Heart left ventricle (tissue), 16 donors: Measurements from ENCODE around the gene MAGI1. TPM values are rescaled to one million over a fixed set of nuclear protein-coding genes. Genes with fewer than 3 reads are reported as not detected.
"Not testable (repeated sequence)": the region's sequence is repeated elsewhere in the genome, so short reads cannot be mapped to it uniquely, and the experiment has no call there.

Source experiments
- ATAC-seq, 4 donors: fragments of 200-7000 bp; cut with Tn5 transposase; one replicate each; pipeline ENCODE4 v1.9.1; 2020 to 2022; ENCODE audit warnings: moderate library complexity in 4 of 4, mild to moderate bottlenecking in 3 of 4, moderate number of reproducible peaks in 1 of 4
- DNase-seq, 5 donors: peaks; one replicate each; pipeline ENCODE4 v3.0.0-alpha.2; 2020
- H3K27ac ChIP-seq, 12 donors: fragments of 200-600 bp; sonication (generic) in 4 of 12; one replicate each; pipeline versions ENCODE4 v1.5.0 to v1.8.0; 2016 to 2022; ENCODE audit warnings: mild to moderate bottlenecking in 2 of 12
- H3K27me3 ChIP-seq, 9 donors: fragments of 200-600 bp; sonication (generic) in 2 of 9; one replicate each; pipeline versions ENCODE4 v1.5.1 to v1.8.0; 2016 to 2022; ENCODE audit warnings: mild to moderate bottlenecking in 3 of 9
- H3K36me3 ChIP-seq, 9 donors: fragments of 200-600 bp; sonication (generic) in 2 of 9; one replicate each; pipeline versions ENCODE4 v1.5.0 to v1.8.0; 2018 to 2022; ENCODE audit warnings: mild to moderate bottlenecking in 2 of 9
- H3K4me1 ChIP-seq, 12 donors: fragments of 200-600 bp; sonication (generic) in 4 of 12; one replicate each; pipeline versions ENCODE4 v1.5.0 to v1.8.0; 2016 to 2022; ENCODE audit warnings: mild to moderate bottlenecking in 3 of 12
- H3K4me3 ChIP-seq, 12 donors: fragments of 200-600 bp; sonication (generic) in 4 of 12; one replicate each; pipeline versions ENCODE4 v1.5.0 to v1.8.0; 2017 to 2022; ENCODE audit warnings: mild to moderate bottlenecking in 9 of 12, moderate library complexity in 4 of 12
- H3K9me3 ChIP-seq, 12 donors: fragments of 200-600 bp; sonication (generic) in 4 of 12; one replicate each; pipeline versions ENCODE4 v1.5.0 to v1.8.0; 2016 to 2022; ENCODE audit warnings: mild to moderate bottlenecking in 1 of 12
- POLR2A ChIP-seq, 2 donors: fragments of 450-650 bp; IDR thresholded peaks; one replicate each; pipeline ENCODE4 v1.6.1; 2017; ENCODE audit warnings: antibody characterized with exemption in 2 of 2, mild to moderate bottlenecking in 2 of 2, moderate library complexity in 2 of 2
- WGBS, 4 donors: extraction: QIAGEN DNeasy Blood & Tissue Kit in 2 of 4; methylation state at CpG; one replicate each; pipeline versions ENCODE4 v1.1.5 to v1.1.7; 2013 to 2018; 5-methylcytosine and 5-hydroxymethylcytosine counted together
- intact Hi-C, 10 donors: fragments of 100-400 bp; cut with DNase I; formaldehyde crosslinking; loops; one replicate each; pipeline versions ENCODE4 v1.11.1 to v1.14.2; 2022
- polyA plus RNA-seq, 2 donors: library from polyadenylated mRNA; stranded (reverse); fragments of 200-250 nt; gene quantifications; one replicate each; pipeline ENCODE4 v1.2.3, GENCODE V29; 2013
- total RNA-seq, 9 donors: library from RNA; depleted of rRNA in 2 of 9; stranded (reverse); fragments of >200 nt in 2 of 9; fragmentation: NEBNext Ultra II Directional in 3 of 9; extraction: Animal tissue kit (Norgen Biotek cat#: 25700) in 3 of 9; gene quantifications; one replicate each; pipeline versions ENCODE4 v1.1.0 to v1.2.4, GENCODE V29; 2016 to 2023
- TF ChIP-seq, protein P1 (sequence below), 12 donors: fragments of 200-600 bp; sonication (generic) in 4 of 12; IDR thresholded peaks; one replicate each; pipeline versions ENCODE4 v1.5.0 to v1.8.0; 2018 to 2022; ENCODE audit warnings: antibody characterized with exemption in 12 of 12, mild to moderate bottlenecking in 5 of 12
- donor health status: ischemic (EF 13 %, LVEDD 7.1; RV severe dilation, severe dysfunction).
- donor health status: healthy with polysubstance abuse.
- donor health status: DM: no; HTN: yes; CAD: no.
- donor health status: DM: no; HTN: no; CAD: no.
- donor health status: ischemic (EF 25% LVEDD 6.9; RV normal size, moderate dysfunction).
- donor health status: ischemic (EF 25% LVEDD 5.7; RV mildly dilated, moderate dysfunction).
- donor health status: healthy.
- donor health status: DM: yes; HTN: yes; CAD: no.
- donor health status: ischemic (EF 35%, LVEDD 5.7; RV mildly dilated, moderate dysfunction).
- donor health status: nonischemic (EF 11% LVEDD 7.7; RV severe dilation, severe dysfunction).
- donor health status: DM: yes; HTN: yes; CAD: no.
- donor health status: PGD.
- donor health status: ischemic (EF 29% LVEDD 5.4; RV normal size, mild dysfunction).
- donor health status: nonischemic (EF 23%, LVEDD 6.1; RV moderate dilation, normal function).

MAGI1 gene
- total and polyA plus RNA-seq, 11 donors = 18.5 to 52.1 (median 31.4) TPM

DNA sequence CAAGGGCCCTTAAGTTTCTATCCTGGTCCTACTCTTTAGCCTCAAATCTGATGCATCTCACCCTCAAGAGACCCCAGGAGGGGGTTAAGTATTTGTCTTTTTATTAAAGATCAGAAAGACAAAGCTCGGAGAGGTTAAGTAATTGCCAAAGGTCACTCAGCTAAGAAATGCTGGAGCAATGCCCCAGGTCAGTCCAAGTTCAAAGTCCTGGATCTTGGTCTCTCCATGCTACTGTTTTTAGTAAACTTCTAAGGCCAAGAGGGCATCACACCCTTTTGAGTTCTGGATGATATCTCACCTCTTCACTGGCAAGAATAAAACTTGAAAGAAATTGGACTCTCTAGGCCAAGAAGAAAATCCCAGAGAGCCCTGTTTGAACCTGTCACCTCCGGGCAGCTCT is 488.6 kb downstream of the MAGI1 start:
- TF ChIP-seq, protein P1, sequence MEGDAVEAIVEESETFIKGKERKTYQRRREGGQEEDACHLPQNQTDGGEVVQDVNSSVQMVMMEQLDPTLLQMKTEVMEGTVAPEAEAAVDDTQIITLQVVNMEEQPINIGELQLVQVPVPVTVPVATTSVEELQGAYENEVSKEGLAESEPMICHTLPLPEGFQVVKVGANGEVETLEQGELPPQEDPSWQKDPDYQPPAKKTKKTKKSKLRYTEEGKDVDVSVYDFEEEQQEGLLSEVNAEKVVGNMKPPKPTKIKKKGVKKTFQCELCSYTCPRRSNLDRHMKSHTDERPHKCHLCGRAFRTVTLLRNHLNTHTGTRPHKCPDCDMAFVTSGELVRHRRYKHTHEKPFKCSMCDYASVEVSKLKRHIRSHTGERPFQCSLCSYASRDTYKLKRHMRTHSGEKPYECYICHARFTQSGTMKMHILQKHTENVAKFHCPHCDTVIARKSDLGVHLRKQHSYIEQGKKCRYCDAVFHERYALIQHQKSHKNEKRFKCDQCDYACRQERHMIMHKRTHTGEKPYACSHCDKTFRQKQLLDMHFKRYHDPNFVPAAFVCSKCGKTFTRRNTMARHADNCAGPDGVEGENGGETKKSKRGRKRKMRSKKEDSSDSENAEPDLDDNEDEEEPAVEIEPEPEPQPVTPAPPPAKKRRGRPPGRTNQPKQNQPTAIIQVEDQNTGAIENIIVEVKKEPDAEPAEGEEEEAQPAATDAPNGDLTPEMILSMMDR (IDR thresholded peaks at IDR 0.05) = no peak
- no peak for TF ChIP-seq POLR2A (IDR thresholded peaks at IDR 0.05)
- 36 to 74% (median 63%) methylated on average over 2 of the region's 2 CpGs for WGBS, 4 donors
- peaks cover 0 to 8% (median 0%) of the 10 kb centered on the region in 9 donors for H3K27me3 ChIP-seq
- peak overlapping the region in 5 of 12 donors; percentile 51 to 85 (median 74) for H3K27ac ChIP-seq
- intact Hi-C loops = loop anchor here in 1 of 10 donors (10.0 kb wide), 1 partner anchor 185 kb away; no protein-coding TSS in a partner anchor
- H3K4me1 ChIP-seq = peaks cover 0 to 46% (median 14%) of the 10 kb centered on the region in 12 donors
- ATAC-seq (no peak), DNase-seq (no peak)
- H3K4me3 ChIP-seq = peak overlapping the region in 1 of 12 donors; percentile 62
- no peaks in the 10 kb centered on the region for H3K9me3 ChIP-seq
- H3K36me3 ChIP-seq = no peaks in the 10 kb centered on the region

DNA sequence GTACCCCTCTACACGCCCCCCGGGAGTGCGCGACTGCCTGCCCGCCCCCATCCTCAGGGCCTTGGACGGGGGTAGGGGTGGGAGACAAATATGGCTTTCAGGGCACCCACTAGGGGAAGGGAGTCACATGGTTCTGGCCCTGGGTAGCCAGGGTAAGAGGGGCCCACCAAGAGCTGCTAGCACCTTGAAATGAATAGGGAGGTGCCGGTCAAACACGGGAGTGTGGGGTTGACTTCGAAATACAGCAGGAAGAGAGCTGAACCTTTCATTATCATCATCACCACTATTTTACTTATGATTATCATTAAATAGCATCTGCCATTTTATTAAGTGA is 489.1 kb downstream of the MAGI1 start:
- TF ChIP-seq, protein P1 (IDR thresholded peaks at IDR 0.05) = no peak
- TF ChIP-seq POLR2A (IDR thresholded peaks at IDR 0.05) = no peak
- H3K9me3 ChIP-seq = no peaks in the 10 kb centered on the region
- 23 to 45% (median 27%) methylated on average over 8 to 9 of the region's 9 CpGs for WGBS, 4 donors
- H3K4me1 ChIP-seq = peaks cover 0 to 46% (median 16%) of the 10 kb centered on the region in 12 donors
- ATAC-seq = no peak
- DNase-seq = no peak
- H3K27me3 ChIP-seq = peaks cover 0 to 8% (median 0%) of the 10 kb centered on the region in 9 donors
- H3K4me3 ChIP-seq = peak overlapping the region; percentile 33 to 82 (median 61)
- H3K27ac ChIP-seq = peak overlapping the region in 10 of 12 donors; percentile 50 to 85 (median 72)
- intact Hi-C loops = loop anchor here in 1 of 10 donors (10.0 kb wide), 1 partner anchor 65 kb away; no protein-coding TSS in a partner anchor
- no peaks in the 10 kb centered on the region for H3K36me3 ChIP-seq

DNA sequence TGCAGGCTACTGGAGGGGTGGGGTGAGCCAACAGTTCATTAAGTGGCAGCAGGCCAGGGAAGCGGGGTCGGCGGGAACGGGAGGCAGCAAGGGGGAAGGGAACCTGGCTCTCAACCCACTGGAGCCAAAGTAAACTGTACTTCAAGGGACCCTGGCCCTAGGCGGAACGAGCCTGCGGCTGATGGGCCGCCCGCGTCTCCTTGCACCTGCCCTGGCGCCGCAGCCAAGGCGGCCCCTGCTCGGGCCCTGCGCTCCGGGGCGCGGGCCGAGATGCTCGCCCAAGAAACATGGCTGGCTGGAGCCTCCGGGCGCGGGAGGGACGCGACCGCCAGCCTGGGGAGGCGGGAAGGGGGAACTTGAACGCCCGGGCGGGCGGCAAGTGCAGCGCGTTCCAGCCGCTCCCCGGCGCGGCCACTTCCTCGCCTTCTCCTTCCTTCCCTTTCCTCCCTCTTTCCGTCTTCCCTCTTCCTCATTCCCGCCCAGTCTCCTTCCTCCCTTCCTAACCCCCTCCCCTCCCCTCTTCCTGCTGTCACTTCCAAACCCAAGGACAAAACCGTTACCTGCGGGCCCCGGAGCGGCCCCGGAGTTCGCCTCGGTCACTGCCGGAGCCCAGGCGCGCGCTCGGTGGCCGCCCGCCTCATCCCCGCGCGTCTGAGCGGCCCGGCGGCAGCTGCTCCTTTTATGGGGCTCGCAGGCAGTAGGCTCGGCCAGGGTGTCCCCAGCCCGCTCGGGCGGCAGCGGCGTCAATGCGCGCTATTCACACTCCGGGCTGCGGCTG is 489.7 kb downstream of the MAGI1 start:
- intact Hi-C loops = loop anchor here in 1 of 10 donors (10.0 kb wide), 1 partner anchor 64 kb away; no protein-coding TSS in a partner anchor
- Histone ChIP-seq H3K4me1 (peaks cover 0 to 46% (median 16%) of the 10 kb centered on the region in 12 donors), H3K36me3 (no peaks in the 10 kb centered on the region), H3K27me3 (peaks cover 0 to 8% (median 0%) of the 10 kb centered on the region in 9 donors), H3K4me3 (peak overlapping the region; percentile 33 to 82 (median 61)), H3K27ac (peak overlapping the region in 10 of 12 donors; percentile 50 to 85 (median 72)), H3K9me3 (no peaks in the 10 kb centered on the region)
- TF ChIP-seq POLR2A (IDR thresholded peaks at IDR 0.05) = no peak
- TF ChIP-seq, protein P1 (IDR thresholded peaks at IDR 0.05) = no peak
- ATAC-seq (peak; percentile 48 to 91 (median 84)), DNase-seq (peak; percentile 33 to 72 (median 54))
- 1 to 2% (median 1%) methylated on average over 55 to 71 of the region's 71 CpGs for WGBS, 4 donors

DNA sequence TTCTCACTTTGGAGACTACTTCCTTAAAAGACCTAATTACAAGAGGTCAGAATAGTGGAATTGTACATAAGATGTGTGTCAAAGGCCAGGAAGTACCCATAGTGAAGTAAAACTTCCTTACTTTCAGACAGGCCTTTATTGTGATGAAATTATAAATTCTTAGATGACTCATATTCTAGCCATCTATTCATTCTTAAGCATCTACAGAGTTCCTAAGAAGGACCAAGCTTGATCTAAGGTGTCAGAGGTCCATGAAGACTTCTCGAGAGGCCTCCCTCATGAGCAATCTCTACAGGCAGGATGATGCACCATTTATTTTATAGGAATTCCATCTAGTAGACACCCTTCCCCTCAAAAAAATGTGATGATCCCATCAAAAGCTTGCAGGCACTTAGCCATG is 493.3 kb downstream of the MAGI1 start:
- intact Hi-C loops = loop anchor here in 1 of 10 donors (10.0 kb wide), 1 partner anchor 61 kb away; no protein-coding TSS in a partner anchor
- peaks cover 0 to 40% (median 15%) of the 10 kb centered on the region in 12 donors for H3K4me1 ChIP-seq
- peaks cover 0 to 8% (median 0%) of the 10 kb centered on the region in 9 donors for H3K27me3 ChIP-seq
- H3K4me3 ChIP-seq = no peak overlapping the region
- DNase-seq (no peak), ATAC-seq (no peak)
- peaks cover 0 to 14% (median 0%) of the 10 kb centered on the region in 12 donors for H3K9me3 ChIP-seq
- H3K36me3 ChIP-seq = no peaks in the 10 kb centered on the region
- no peak overlapping the region for H3K27ac ChIP-seq
- TF ChIP-seq, protein P1 (IDR thresholded peaks at IDR 0.05) = no peak
- no peak for TF ChIP-seq POLR2A (IDR thresholded peaks at IDR 0.05)
- 89 to 100% (median 94%) methylated on average over 1 of the region's 1 CpG for WGBS, 4 donors

DNA sequence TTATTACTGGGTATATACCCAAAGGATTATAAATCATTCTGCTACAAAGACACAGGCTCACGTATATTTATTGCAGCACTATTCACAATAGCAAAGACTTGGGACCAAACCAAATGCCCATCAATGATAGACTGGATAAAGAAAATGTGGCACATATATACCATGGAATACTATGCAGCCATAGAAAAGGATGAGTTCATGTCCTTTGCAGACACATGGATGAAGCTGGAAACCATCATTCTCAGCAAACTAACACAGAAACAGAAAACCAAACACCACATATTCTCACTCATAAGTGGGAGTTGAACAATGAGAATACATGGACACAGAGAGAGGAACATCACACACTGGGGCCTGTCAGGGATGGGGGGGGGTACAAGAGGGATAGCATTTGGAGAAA is 495.3 kb downstream of the MAGI1 start:
- DNase-seq, H3K4me3 ChIP-seq, H3K27me3 ChIP-seq, H3K36me3 ChIP-seq, H3K27ac ChIP-seq, ATAC-seq: not testable (repeated sequence)
- 80 to 95% (median 90%) methylated on average over 1 of the region's 1 CpG for WGBS, 4 donors
- H3K4me1 ChIP-seq = peaks cover 0 to 44% (median 12%) of the 10 kb centered on the region in 12 donors
- peaks cover 0 to 14% (median 0%) of the 10 kb centered on the region in 12 donors for H3K9me3 ChIP-seq
- intact Hi-C loops = loop anchor here in 1 of 10 donors (10.0 kb wide), 1 partner anchor 59 kb away; no protein-coding TSS in a partner anchor
